ENCODE measurements around the gene ADCY2. TPM values are rescaled to one million over a fixed set of nuclear protein-coding genes. Genes with fewer than 3 reads are reported as not detected.

ADCY2 gene
- total RNA-seq, 6 experiments from 2014 or later, result 0.93 TPM; not detected in 5

DNA sequence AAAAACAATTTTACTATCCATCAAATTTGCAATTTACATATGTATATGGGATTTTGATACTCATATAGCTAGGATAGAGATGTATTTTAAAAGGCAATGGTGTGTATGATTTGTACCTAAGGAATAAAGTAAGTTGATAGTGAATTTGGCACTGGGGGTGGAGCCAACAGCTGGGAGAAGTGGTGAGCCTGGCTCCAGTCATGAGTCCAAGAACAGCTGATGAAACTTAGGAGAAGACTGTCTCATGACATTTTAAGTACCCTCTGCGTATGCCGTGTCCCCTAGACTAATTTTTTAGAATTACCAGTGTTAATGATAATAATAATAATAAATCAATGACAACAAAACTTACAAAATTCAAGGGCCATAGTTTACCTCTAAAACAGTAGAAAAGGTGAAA is 181.4 kb downstream of the ADCY2 start:
- no peaks in the 10 kb centered on the region for H3K27me3 ChIP-seq
- no peak for ATAC-seq
- H3K27ac ChIP-seq, result no peak overlapping the region
- TF ChIP-seq POLR2A (IDR thresholded peaks at IDR 0.05), result no peak
- no peak for TF ChIP-seq CTCF (IDR thresholded peaks at IDR 0.05)
- no peak overlapping the region for H3K4me3 ChIP-seq
- H3K9me3 ChIP-seq, result no peaks in the 10 kb centered on the region
- 91% methylated on average over 2 of the region's 2 CpGs for WGBS (ENCODE audit: insufficient coverage, low coverage, low lambda C conversion rate, missing lambda C conversion rate)
- H3K4me1 ChIP-seq, result no peaks in the 10 kb centered on the region
- DNase-seq, result no peak
- no peaks in the 10 kb centered on the region for H3K36me3 ChIP-seq
- intact Hi-C loops (cut with DNase I), result no loop called here

DNA sequence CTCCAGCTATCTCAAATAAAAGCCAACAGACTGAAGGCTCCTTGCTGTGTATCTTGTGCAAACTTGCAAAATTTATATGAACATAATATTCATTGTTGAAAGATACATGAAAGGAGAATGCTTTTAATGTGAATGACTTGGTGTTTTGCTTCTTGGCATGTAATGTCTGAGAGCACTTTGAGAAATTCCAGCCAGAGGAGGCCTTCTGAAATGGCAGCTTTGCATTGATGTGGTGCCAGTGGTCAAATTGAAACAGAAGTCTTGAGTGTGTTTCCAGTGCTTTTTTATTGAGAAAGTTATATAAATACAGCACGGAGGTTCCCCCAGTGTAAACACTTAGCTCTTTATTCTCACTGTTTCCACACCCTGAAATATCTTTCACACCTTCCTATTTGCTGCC is 182.1 kb downstream of the ADCY2 start:
- TF ChIP-seq POLR2A (IDR thresholded peaks at IDR 0.05) (no peak), CTCF (IDR thresholded peaks at IDR 0.05) (no peak)
- ATAC-seq, result no peak
- 14% methylated on average over 1 of the region's 1 CpG for WGBS (ENCODE audit: insufficient coverage, low coverage, low lambda C conversion rate, missing lambda C conversion rate)
- Histone ChIP-seq H3K9me3 (no peaks in the 10 kb centered on the region), H3K27ac (no peak overlapping the region), H3K36me3 (no peaks in the 10 kb centered on the region), H3K27me3 (no peaks in the 10 kb centered on the region), H3K4me3 (no peak overlapping the region), H3K4me1 (no peaks in the 10 kb centered on the region)
- no peak for DNase-seq
- intact Hi-C loops (cut with DNase I), result no loop called here

- no peak for DNase-seq
- no peak for TF ChIP-seq POLR2A (IDR thresholded peaks at IDR 0.05)
- TF ChIP-seq CTCF (IDR thresholded peaks at IDR 0.05), result no peak
- H3K9me3 ChIP-seq, result no peaks in the 10 kb centered on the region
- no peak overlapping the region for H3K27ac ChIP-seq
- H3K27me3 ChIP-seq, result no peaks in the 10 kb centered on the region
- H3K36me3 ChIP-seq, result no peaks in the 10 kb centered on the region
- no peak overlapping the region for H3K4me3 ChIP-seq
- intact Hi-C loops (cut with DNase I), result no loop called here
- ATAC-seq, result no peak
- 65% methylated on average over 2 of the region's 2 CpGs for WGBS (ENCODE audit: insufficient coverage, low coverage, low lambda C conversion rate, missing lambda C conversion rate)
- H3K4me1 ChIP-seq, result no peaks in the 10 kb centered on the region
Measured at GRCh38 chr5:7584749-7585148, 188.8 kb downstream of the ADCY2 start.

DNA sequence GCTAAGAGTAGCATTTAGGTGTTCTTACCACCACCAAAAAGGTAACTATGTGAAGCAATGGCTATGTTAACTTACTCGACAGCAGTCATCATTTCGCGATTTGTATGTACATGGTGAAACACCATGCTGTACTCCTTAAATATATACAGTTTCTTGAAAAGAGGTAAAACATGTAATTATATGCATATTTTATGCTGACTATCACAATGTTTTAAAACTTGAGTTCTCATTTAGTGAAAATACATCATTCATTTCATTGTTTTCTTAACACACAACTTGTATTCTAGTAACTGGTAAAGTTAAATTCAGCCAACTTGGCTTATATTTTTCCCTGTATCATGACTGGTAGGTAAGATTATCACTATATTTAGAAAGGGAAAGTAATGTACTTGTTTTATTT is 189.9 kb downstream of the ADCY2 start:
- intact Hi-C loops (cut with DNase I), result no loop called here
- ATAC-seq, result no peak
- H3K4me1 ChIP-seq, result no peaks in the 10 kb centered on the region
- H3K9me3 ChIP-seq, result no peaks in the 10 kb centered on the region
- no peak for DNase-seq
- TF ChIP-seq CTCF (IDR thresholded peaks at IDR 0.05) (no peak), POLR2A (IDR thresholded peaks at IDR 0.05) (no peak)
- H3K27ac ChIP-seq, result no peak overlapping the region
- whole genome bisulfite sequencing (ENCODE audit: insufficient coverage, low coverage, low lambda C conversion rate, missing lambda C conversion rate), result 76% methylated on average over 3 of the region's 3 CpGs
- no peak overlapping the region for H3K4me3 ChIP-seq
- no peaks in the 10 kb centered on the region for H3K27me3 ChIP-seq
- no peaks in the 10 kb centered on the region for H3K36me3 ChIP-seq

GRCh38 chr5:7586480-7586879 is 190.5 kb downstream of the ADCY2 start:
- no peaks in the 10 kb centered on the region for H3K27me3 ChIP-seq
- no peak overlapping the region for H3K4me3 ChIP-seq
- 52% methylated on average over 7 of the region's 12 CpGs for WGBS (ENCODE audit: insufficient coverage, low coverage, low lambda C conversion rate, missing lambda C conversion rate)
- no peak overlapping the region for H3K27ac ChIP-seq
- ATAC-seq, result no peak
- intact Hi-C loops (cut with DNase I), result no loop called here
- no peaks in the 10 kb centered on the region for H3K36me3 ChIP-seq
- no peaks in the 10 kb centered on the region for H3K4me1 ChIP-seq
- H3K9me3 ChIP-seq, result no peaks in the 10 kb centered on the region
- TF ChIP-seq POLR2A (IDR thresholded peaks at IDR 0.05), result no peak
- no peak for TF ChIP-seq CTCF (IDR thresholded peaks at IDR 0.05)
- no peak for DNase-seq

Data from right lobe of liver (tissue), 6 donors.